Right atrium auricular region (tissue), 2 donors: ENCODE results near the gene BTBD17. TPM values are rescaled to one million over a fixed set of nuclear protein-coding genes. Genes with fewer than 3 reads are reported as not detected.

ENCODE experiments used
- DNase-seq: peaks from one replicate; pipeline ENCODE4 v3.0.0-alpha.2; 2019; ENCODE audit warnings: low spot score
- H3K27ac ChIP-seq, 2 donors: fragments of 200-600 bp; sonication (generic); 1 replicate in 1 of 2; 2 replicates in 1 of 2; pipeline ENCODE4 v1.5.1; 2016 to 2019
- H3K27me3 ChIP-seq, 2 donors: fragments of 200-600 bp; sonication (generic); one replicate each; pipeline versions ENCODE4 v1.5.1 to v1.6.0; 2017 to 2019
- H3K36me3 ChIP-seq: fragments of 200-600 bp; sonication (generic); one replicate; pipeline ENCODE4 v1.5.1; 2016
- H3K4me1 ChIP-seq, 2 donors: fragments of 200-600 bp; sonication (generic); one replicate each; pipeline versions ENCODE4 v1.5.1 to v1.6.0; 2017 to 2019
- H3K4me3 ChIP-seq, 2 donors: fragments of 200-600 bp; sonication (generic); 1 replicate in 1 of 2; 2 replicates in 1 of 2; pipeline ENCODE4 v1.5.1; 2017 to 2019; ENCODE audit warnings: mild to moderate bottlenecking in 1 of 2, moderate library complexity in 1 of 2
- H3K9me3 ChIP-seq, 2 donors: fragments of 200-600 bp; sonication (generic); one replicate each; pipeline ENCODE4 v1.5.1; 2019
- CTCF ChIP-seq, 2 donors: fragments of 200-600 bp; sonication (generic); IDR thresholded peaks; one replicate each; pipeline ENCODE4 v1.5.1; 2019; ENCODE audit warnings: antibody characterized with exemption in 2 of 2
- total RNA-seq, 2 donors: library from RNA; depleted of rRNA; stranded (reverse); fragments of >200 nt; gene quantifications; one replicate each; pipeline ENCODE4 v1.1.0, GENCODE V29; 2016

The BTBD17 gene
- total RNA-seq, 2 donors from 2014 or later: not detected

GRCh38 chr17:74383141-74383540 lies 21.5 kb upstream of the BTBD17 start:
- peaks cover 0 to 29% of the 10 kb centered on the region in 2 donors for H3K4me1 ChIP-seq
- H3K4me3 ChIP-seq: no peak overlapping the region
- H3K36me3 ChIP-seq: no peaks in the 10 kb centered on the region
- no peak for DNase-seq
- no peak for TF ChIP-seq CTCF (IDR thresholded peaks at IDR 0.05)
- H3K9me3 ChIP-seq: no peaks in the 10 kb centered on the region
- H3K27ac ChIP-seq: no peak overlapping the region
- H3K27me3 ChIP-seq: no peaks in the 10 kb centered on the region

GRCh38 chr17:74380959-74381808 lies 19.5 kb upstream of the BTBD17 start:
- H3K9me3 ChIP-seq: no peaks in the 10 kb centered on the region
- DNase-seq: no peak
- H3K36me3 ChIP-seq: no peaks in the 10 kb centered on the region
- H3K27me3 ChIP-seq: no peaks in the 10 kb centered on the region
- H3K4me3 ChIP-seq: no peak overlapping the region
- H3K27ac ChIP-seq: no peak overlapping the region
- TF ChIP-seq CTCF (IDR thresholded peaks at IDR 0.05): no peak
- H3K4me1 ChIP-seq: peaks cover 0 to 20% of the 10 kb centered on the region in 2 donors

- TF ChIP-seq CTCF (IDR thresholded peaks at IDR 0.05): no peak
- no peaks in the 10 kb centered on the region for H3K9me3 ChIP-seq
- DNase-seq: no peak
- peak overlapping the region in 1 of 2 donors; percentile 24 for H3K4me3 ChIP-seq
- H3K4me1 ChIP-seq: peaks cover 0 to 17% of the 10 kb centered on the region in 2 donors
- H3K27ac ChIP-seq: peak overlapping the region in 1 of 2 donors; percentile 15
- H3K27me3 ChIP-seq: no peaks in the 10 kb centered on the region
- H3K36me3 ChIP-seq: no peaks in the 10 kb centered on the region
Observed at GRCh38 chr17:74380086-74380958, 18.7 kb upstream of the BTBD17 start.

- Histone ChIP-seq H3K9me3 (no peaks in the 10 kb centered on the region), H3K4me3 (peak overlapping the region in 1 of 2 donors; percentile 24), H3K27me3 (no peaks in the 10 kb centered on the region), H3K36me3 (no peaks in the 10 kb centered on the region), H3K4me1 (peaks cover 0 to 17% of the 10 kb centered on the region in 2 donors), H3K27ac (peak overlapping the region in 1 of 2 donors; percentile 15)
- DNase-seq: peak; percentile 95
- TF ChIP-seq CTCF (IDR thresholded peaks at IDR 0.05): peak; percentile 94 to 99
Observed at GRCh38 chr17:74379495-74380085, 17.9 kb upstream of the BTBD17 start.

GRCh38 chr17:74374858-74375257 lies 13.2 kb upstream of the BTBD17 start:
- no peaks in the 10 kb centered on the region for H3K27me3 ChIP-seq
- TF ChIP-seq CTCF (IDR thresholded peaks at IDR 0.05): no peak
- no peak for DNase-seq

More at GRCh38 chr17:74374858-74375257, 13.2 kb upstream of the BTBD17 start:
- H3K36me3 ChIP-seq: no peaks in the 10 kb centered on the region
- H3K4me3 ChIP-seq: no peak overlapping the region
- no peaks in the 10 kb centered on the region for H3K9me3 ChIP-seq
- peaks cover 0 to 9% of the 10 kb centered on the region in 2 donors for H3K4me1 ChIP-seq
- no peak overlapping the region for H3K27ac ChIP-seq
